Measurements from ENCODE around the gene NLRC5. TPM values are rescaled to one million over a fixed set of nuclear protein-coding genes. Genes with fewer than 3 reads are reported as not detected.

The NLRC5 gene
- total and polyA plus RNA-seq, 9 of the 15 experiments (the other 6 are each of a cell fraction or from before 2014, with no cell fraction given) = 0.59 to 0.71 TPM; not detected in 7

DNA sequence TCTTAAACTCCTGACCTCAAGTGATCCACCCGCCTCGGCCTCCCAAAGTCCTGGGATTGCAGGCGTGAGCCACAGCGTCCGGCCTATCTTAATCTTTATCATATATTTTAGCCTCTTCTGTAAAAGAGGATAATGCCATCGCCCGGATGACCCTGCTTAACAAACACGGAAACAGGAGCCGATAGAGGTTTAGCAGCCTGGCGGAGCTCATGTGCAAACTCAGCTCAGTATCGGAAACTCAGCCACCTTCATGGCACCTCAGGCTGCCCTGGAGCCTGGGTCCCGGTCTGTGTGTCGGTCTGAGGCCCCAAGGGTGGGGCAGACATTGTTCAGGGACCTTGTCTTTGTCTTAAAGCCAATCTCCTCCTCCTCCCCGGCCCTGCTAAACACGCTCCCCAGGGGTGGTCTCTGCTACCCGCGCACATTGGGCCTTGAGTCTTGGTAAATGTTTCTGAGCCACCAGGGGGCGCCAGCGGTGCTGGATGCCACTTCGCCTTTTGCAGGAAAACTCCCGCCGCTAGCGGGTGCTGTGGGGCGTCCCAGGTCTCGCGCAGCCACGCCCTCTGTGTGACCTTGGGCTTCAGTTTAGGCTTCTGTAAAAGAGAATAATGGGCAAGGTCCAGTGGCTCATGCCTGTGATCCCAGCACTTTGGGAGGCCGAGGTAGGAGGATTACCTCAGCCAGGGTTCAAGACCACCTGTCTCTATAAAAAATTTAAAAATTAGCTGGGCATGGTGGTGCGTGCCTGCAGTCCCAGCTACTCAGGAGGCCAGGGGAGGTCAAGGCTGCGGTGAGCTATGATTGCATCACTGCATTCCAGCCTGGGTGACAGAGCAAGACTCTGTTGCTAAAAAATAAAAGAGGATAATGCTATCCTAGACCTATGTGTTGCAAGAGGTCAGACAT is 24.9 kb upstream of the NLRC5 start (continued):
- TF ChIP-seq, protein P1, sequence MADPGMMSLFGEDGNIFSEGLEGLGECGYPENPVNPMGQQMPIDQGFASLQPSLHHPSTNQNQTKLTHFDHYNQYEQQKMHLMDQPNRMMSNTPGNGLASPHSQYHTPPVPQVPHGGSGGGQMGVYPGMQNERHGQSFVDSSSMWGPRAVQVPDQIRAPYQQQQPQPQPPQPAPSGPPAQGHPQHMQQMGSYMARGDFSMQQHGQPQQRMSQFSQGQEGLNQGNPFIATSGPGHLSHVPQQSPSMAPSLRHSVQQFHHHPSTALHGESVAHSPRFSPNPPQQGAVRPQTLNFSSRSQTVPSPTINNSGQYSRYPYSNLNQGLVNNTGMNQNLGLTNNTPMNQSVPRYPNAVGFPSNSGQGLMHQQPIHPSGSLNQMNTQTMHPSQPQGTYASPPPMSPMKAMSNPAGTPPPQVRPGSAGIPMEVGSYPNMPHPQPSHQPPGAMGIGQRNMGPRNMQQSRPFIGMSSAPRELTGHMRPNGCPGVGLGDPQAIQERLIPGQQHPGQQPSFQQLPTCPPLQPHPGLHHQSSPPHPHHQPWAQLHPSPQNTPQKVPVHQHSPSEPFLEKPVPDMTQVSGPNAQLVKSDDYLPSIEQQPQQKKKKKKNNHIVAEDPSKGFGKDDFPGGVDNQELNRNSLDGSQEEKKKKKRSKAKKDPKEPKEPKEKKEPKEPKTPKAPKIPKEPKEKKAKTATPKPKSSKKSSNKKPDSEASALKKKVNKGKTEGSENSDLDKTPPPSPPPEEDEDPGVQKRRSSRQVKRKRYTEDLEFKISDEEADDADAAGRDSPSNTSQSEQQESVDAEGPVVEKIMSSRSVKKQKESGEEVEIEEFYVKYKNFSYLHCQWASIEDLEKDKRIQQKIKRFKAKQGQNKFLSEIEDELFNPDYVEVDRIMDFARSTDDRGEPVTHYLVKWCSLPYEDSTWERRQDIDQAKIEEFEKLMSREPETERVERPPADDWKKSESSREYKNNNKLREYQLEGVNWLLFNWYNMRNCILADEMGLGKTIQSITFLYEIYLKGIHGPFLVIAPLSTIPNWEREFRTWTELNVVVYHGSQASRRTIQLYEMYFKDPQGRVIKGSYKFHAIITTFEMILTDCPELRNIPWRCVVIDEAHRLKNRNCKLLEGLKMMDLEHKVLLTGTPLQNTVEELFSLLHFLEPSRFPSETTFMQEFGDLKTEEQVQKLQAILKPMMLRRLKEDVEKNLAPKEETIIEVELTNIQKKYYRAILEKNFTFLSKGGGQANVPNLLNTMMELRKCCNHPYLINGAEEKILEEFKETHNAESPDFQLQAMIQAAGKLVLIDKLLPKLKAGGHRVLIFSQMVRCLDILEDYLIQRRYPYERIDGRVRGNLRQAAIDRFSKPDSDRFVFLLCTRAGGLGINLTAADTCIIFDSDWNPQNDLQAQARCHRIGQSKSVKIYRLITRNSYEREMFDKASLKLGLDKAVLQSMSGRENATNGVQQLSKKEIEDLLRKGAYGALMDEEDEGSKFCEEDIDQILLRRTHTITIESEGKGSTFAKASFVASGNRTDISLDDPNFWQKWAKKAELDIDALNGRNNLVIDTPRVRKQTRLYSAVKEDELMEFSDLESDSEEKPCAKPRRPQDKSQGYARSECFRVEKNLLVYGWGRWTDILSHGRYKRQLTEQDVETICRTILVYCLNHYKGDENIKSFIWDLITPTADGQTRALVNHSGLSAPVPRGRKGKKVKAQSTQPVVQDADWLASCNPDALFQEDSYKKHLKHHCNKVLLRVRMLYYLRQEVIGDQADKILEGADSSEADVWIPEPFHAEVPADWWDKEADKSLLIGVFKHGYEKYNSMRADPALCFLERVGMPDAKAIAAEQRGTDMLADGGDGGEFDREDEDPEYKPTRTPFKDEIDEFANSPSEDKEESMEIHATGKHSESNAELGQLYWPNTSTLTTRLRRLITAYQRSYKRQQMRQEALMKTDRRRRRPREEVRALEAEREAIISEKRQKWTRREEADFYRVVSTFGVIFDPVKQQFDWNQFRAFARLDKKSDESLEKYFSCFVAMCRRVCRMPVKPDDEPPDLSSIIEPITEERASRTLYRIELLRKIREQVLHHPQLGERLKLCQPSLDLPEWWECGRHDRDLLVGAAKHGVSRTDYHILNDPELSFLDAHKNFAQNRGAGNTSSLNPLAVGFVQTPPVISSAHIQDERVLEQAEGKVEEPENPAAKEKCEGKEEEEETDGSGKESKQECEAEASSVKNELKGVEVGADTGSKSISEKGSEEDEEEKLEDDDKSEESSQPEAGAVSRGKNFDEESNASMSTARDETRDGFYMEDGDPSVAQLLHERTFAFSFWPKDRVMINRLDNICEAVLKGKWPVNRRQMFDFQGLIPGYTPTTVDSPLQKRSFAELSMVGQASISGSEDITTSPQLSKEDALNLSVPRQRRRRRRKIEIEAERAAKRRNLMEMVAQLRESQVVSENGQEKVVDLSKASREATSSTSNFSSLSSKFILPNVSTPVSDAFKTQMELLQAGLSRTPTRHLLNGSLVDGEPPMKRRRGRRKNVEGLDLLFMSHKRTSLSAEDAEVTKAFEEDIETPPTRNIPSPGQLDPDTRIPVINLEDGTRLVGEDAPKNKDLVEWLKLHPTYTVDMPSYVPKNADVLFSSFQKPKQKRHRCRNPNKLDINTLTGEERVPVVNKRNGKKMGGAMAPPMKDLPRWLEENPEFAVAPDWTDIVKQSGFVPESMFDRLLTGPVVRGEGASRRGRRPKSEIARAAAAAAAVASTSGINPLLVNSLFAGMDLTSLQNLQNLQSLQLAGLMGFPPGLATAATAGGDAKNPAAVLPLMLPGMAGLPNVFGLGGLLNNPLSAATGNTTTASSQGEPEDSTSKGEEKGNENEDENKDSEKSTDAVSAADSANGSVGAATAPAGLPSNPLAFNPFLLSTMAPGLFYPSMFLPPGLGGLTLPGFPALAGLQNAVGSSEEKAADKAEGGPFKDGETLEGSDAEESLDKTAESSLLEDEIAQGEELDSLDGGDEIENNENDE (IDR thresholded peaks at IDR 0.05; ENCODE audit: low read depth, low read length) = no peak
- TF ChIP-seq HDAC2 (IDR thresholded peaks at IDR 0.05) = no peak
- TF ChIP-seq EP300 (IDR thresholded peaks at IDR 0.05; ENCODE audit: low read length) = no peak
- no peak for TF ChIP-seq ZBTB1 (CRISPR knock-in tag; IDR thresholded peaks at IDR 0.05; ENCODE audit: borderline replicate concordance, low read depth)
- TF ChIP-seq MIER1 (IDR thresholded peaks at IDR 0.05; ENCODE audit: low read depth) = no peak
- TF ChIP-seq ZNF445 (CRISPR knock-in tag; IDR thresholded peaks at IDR 0.05; ENCODE audit: low read depth) = no peak
- no peak for TF ChIP-seq PTRF (tag; IDR thresholded peaks at IDR 0.05)
- TF ChIP-seq, protein P2, sequence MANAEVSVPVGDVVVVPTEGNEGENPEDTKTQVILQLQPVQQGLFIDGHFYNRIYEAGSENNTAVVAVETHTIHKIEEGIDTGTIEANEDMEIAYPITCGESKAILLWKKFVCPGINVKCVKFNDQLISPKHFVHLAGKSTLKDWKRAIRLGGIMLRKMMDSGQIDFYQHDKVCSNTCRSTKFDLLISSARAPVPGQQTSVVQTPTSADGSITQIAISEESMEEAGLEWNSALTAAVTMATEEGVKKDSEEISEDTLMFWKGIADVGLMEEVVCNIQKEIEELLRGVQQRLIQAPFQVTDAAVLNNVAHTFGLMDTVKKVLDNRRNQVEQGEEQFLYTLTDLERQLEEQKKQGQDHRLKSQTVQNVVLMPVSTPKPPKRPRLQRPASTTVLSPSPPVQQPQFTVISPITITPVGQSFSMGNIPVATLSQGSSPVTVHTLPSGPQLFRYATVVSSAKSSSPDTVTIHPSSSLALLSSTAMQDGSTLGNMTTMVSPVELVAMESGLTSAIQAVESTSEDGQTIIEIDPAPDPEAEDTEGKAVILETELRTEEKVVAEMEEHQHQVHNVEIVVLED (CRISPR knock-in tag; IDR thresholded peaks at IDR 0.05) = no peak
- no peak for TF ChIP-seq TCF7L2 (IDR thresholded peaks at IDR 0.05; ENCODE audit: low read depth, low read length)
- TF ChIP-seq ZFX (CRISPR knock-in tag; IDR thresholded peaks at IDR 0.05) = no peak
- peak in 1 of 2 experiments; percentile 59; a peak in 2 of 4 replicates for TF ChIP-seq SRF (CRISPR knock-in tag; IDR thresholded peaks at IDR 0.05)
